GM12878 (cell line): ENCODE measurements around the gene PCK2. TPM values are rescaled to one million over a fixed set of nuclear protein-coding genes. Genes with fewer than 3 reads are reported as not detected.

ENCODE experiments used
- BCL3 ChIP-seq: IDR thresholded peaks from 2 replicates; pipeline ENCODE4 v1.6.1; 2011; ENCODE audit warnings: borderline replicate concordance, low read depth, mild to moderate bottlenecking, moderate library complexity, low read length; ENCODE audit not compliant: insufficient read depth, poor library complexity, severe bottlenecking
- CHD1 ChIP-seq: IDR thresholded peaks from 2 replicates; pipeline ENCODE4 v1.6.1; 2012; ENCODE audit warnings: low read depth, low read length, improper control_type of control experiment
- E4F1 ChIP-seq: fragments of 450-650 bp; IDR thresholded peaks from 2 replicates; pipeline ENCODE4 v1.6.1; 2018; ENCODE audit warnings: borderline replicate concordance, mild to moderate bottlenecking; ENCODE audit not compliant: partially characterized antibody
- EGR1 ChIP-seq, 2 experiments: IDR thresholded peaks; 1 replicate in 1 of 2; 2 replicates in 1 of 2; pipeline ENCODE4 v1.6.1; 2011 to 2012; ENCODE audit warnings: low read depth in 2 of 2, low read length in 2 of 2, borderline replicate concordance in 1 of 2, mild to moderate bottlenecking in 1 of 2, moderate library complexity in 1 of 2
- EP300 ChIP-seq, 2 experiments: fragments of 150-350 bp in 1 of 2; IDR thresholded peaks; 2 replicates each; pipeline ENCODE4 v1.6.1; 2011 to 2012; ENCODE audit warnings: low read depth in 2 of 2, low read length in 2 of 2, borderline replicate concordance in 1 of 2, improper control_type of control experiment in 1 of 2, inconsistent platforms in 1 of 2; ENCODE audit not compliant: control insufficient read depth in 1 of 2
- ESRRA ChIP-seq: IDR thresholded peaks from 2 replicates; pipeline ENCODE4 v1.6.1; 2012; ENCODE audit warnings: mild to moderate bottlenecking, low read length, improper control_type of control experiment
- JUNB ChIP-seq: IDR thresholded peaks from 2 replicates; pipeline ENCODE4 v1.6.1; 2016; ENCODE audit warnings: antibody characterized with exemption, mild to moderate bottlenecking
- PBX3 ChIP-seq: IDR thresholded peaks from 2 replicates; pipeline ENCODE4 v1.6.1; 2011; ENCODE audit warnings: mild to moderate bottlenecking, low read depth, low read length, moderate library complexity; ENCODE audit not compliant: insufficient replicate concordance
- POU2F2 ChIP-seq: IDR thresholded peaks from 3 replicates; pipeline ENCODE4 v1.6.1; 2011; ENCODE audit warnings: low read depth, mild to moderate bottlenecking, low read length, borderline replicate concordance
- RUNX3 ChIP-seq: IDR thresholded peaks from 2 replicates; pipeline ENCODE4 v1.6.1; 2012; ENCODE audit warnings: low read length, inconsistent platforms
- SPI1 ChIP-seq: IDR thresholded peaks from 2 replicates; pipeline ENCODE4 v1.6.1; 2011; ENCODE audit warnings: low read depth, mild to moderate bottlenecking, low read length, moderate library complexity, borderline replicate concordance; ENCODE audit not compliant: insufficient read depth
- TCF12 ChIP-seq: IDR thresholded peaks from 2 replicates; pipeline ENCODE4 v1.6.1; 2011; ENCODE audit warnings: low read depth, mild to moderate bottlenecking, low read length
- YY1 ChIP-seq: IDR thresholded peaks from 2 replicates; pipeline ENCODE4 v1.6.1; 2011; ENCODE audit warnings: low read depth, mild to moderate bottlenecking, low read length
- ZNF384 ChIP-seq: IDR thresholded peaks from 2 replicates; pipeline ENCODE4 v1.6.1; 2012; ENCODE audit warnings: low read depth, mild to moderate bottlenecking, low read length, improper control_type of control experiment, borderline replicate concordance
- ZSCAN29 ChIP-seq: fragments of 450-650 bp; IDR thresholded peaks from 2 replicates; pipeline ENCODE4 v1.6.1; 2017; ENCODE audit warnings: mild to moderate bottlenecking, moderate library complexity
- polyA plus RNA-seq, 11 experiments: library from polyadenylated mRNA; depleted of rRNA in 4 of 11; unstranded in 6 of 11; stranded (reverse) in 5 of 11; fragments of >200 nt; fragmentation: Nextera tagmentation in 4 of 11; fragmentation: Illumina TruSeq in 1 of 11; extraction: Ambion mirVana in 4 of 11; extraction: Trizol in 1 of 11; gene quantifications; 1 replicate in 1 of 11; 2 replicates in 10 of 11; pipeline versions ENCODE4 v1.2.1 to v1.2.3, GENCODE V29; 2011 to 2016; ENCODE audit warnings: inconsistent platforms in 2 of 11, missing spikeins in 2 of 11, low read depth in 1 of 11
- total RNA-seq, 4 experiments: library from RNA; depleted of rRNA in 3 of 4; stranded (reverse); fragments of >200 nt in 3 of 4; fragmentation: Illumina TruSeq in 1 of 4; extraction: Trizol in 1 of 4; gene quantifications; 2 replicates each; pipeline versions ENCODE4 v1.2.1 to v1.2.3, GENCODE V29; 2013 to 2021

PCK2 gene
- total and polyA plus RNA-seq, 10 of the 15 experiments (the other 5 are each of a cell fraction or from before 2014, with no cell fraction given) = 6.6 to 110 (median 44.6) TPM

- TF ChIP-seq BCL3 (no peak), EP300 (IDR thresholded peaks at IDR 0.05; ENCODE audit: borderline replicate concordance in 1 of 2, control insufficient read depth in 1 of 2, low read depth in 2 of 2, low read length in 2 of 2) (no peak), POU2F2 (no peak), SPI1 (no peak), PBX3 (no peak), E4F1 (no peak), JUNB (0 out of 2 replicates have a peak, but pooled peaks have one; percentile 15), RUNX3 (peak; percentile 71), EGR1 (IDR thresholded peaks at IDR 0.05; ENCODE audit: borderline replicate concordance in 1 of 2, low read depth in 2 of 2, low read length in 2 of 2) (no peak), YY1 (no peak), CHD1 (no peak), ZNF384 (no peak), ESRRA (no peak), TCF12 (no peak), ZSCAN29 (no peak)
- TF ChIP-seq, all 136 proteins: peak for 3
Measured at GRCh38 chr14:24127673-24128072, 33.6 kb downstream of the PCK2 start (continued).
